Tibial nerve (tissue), 3 donors: ENCODE measurements around the gene KIF12.

Experiments used
- CTCF ChIP-seq, 5 experiments: fragments of 200-600 bp in 3 of 5; fragments of 450-650 bp in 2 of 5; sonication (generic) in 3 of 5; IDR thresholded peaks; one replicate each; pipeline ENCODE4 v1.5.1; 2016 to 2019; ENCODE audit warnings: antibody characterized with exemption in 5 of 5, mild to moderate bottlenecking in 3 of 5, moderate library complexity in 2 of 5
- POLR2A ChIP-seq, 2 donors: fragments of 450-650 bp; IDR thresholded peaks; one replicate each; pipeline ENCODE4 v1.6.1; 2017; ENCODE audit warnings: antibody characterized with exemption in 2 of 2, mild to moderate bottlenecking in 2 of 2, moderate library complexity in 2 of 2

GRCh38 chr9:114086607-114087006 is 12.5 kb downstream of the KIF12 start:
- no peak for TF ChIP-seq CTCF (IDR thresholded peaks at IDR 0.05)
- TF ChIP-seq POLR2A (IDR thresholded peaks at IDR 0.05), result no peak
